HG03060 (cell line): Measurements from ENCODE around the gene MPG.

Experiments
- ATAC-seq: cut with Tn5 transposase; IDR thresholded peaks from one replicate; pipeline ENCODE4 v1.9.1; 2021; ENCODE audit warnings: low read depth, moderate number of reproducible peaks; ENCODE audit not compliant: unreplicated experiment

The MPG gene

DNA sequence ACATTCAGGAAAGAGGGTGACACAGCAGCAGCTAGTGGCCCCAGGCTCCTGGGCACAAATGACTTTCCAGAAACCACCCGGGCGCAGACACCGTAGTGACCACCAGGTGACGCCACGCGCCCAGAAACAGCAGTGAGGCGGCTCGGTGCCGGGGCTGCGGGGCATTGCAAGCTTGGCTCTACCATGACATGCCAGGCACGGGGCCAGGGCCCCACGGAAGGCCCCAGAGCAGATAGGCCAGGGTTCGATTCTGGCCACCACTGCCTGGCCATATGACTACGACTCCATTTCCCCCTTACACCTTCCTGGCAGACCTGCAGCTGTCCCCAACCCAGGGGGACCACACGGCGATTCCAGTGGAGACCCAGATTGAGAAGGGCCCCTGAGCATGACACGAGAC, 12.3 kb upstream of the MPG start:
- no peak for ATAC-seq

GRCh38 chr16:66309-67182, 11.5 kb upstream of the MPG start:
- ATAC-seq = no peak

GRCh38 chr16:67183-67791, 10.7 kb upstream of the MPG start:
- ATAC-seq = no peak

DNA sequence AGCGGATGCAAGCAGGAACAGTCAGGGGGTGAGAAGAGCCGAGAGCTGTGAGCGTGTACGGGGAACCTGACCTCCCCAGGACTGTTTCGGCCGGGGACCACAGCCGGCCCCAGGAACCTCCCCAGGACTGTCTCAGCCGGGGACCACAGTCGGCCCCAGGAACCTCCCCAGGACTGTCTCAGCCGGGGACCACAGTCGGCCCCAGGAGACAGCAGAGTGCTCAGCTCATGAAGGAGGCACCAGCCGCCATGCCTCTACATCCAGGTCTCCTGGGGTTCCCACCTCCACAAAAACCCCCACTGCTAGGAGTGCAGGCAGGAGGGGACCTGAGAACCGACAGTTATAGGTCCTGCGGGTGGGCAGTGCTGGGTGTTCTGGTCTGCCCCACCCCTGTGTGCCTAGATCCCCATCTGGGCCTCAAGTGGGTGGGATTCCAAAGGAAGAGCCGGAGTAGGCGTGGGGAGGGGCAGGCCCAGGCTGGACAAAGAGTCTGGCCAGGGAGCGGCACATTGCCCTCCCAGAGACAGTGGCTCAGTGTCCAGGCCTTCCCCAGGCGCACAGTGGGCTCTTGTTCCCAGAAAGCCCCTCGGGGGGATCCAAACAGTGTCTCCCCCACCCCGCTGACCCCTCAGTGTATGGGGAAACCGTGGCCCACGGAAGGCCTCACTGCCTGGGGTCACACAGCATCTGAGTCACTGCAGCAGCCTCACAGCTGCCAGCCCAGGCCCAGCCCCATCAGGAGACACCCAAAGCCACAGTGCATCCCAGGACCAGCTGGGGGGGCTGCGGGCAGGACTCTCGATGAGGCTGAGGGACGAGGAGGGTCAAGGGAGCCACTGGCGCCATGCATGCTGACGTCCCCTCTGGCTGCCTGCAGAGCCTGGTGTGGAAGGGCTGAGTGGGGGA, 9.9 kb upstream of the MPG start:
- ATAC-seq = no peak

GRCh38 chr16:69181-69580, 8.8 kb upstream of the MPG start:
- ATAC-seq = no peak

GRCh38 chr16:71210-71539, 6.8 kb upstream of the MPG start:
- no peak for ATAC-seq

- ATAC-seq = no peak
These were observed 6.3 kb upstream of the MPG start for GRCh38 chr16:71540-72401.

DNA sequence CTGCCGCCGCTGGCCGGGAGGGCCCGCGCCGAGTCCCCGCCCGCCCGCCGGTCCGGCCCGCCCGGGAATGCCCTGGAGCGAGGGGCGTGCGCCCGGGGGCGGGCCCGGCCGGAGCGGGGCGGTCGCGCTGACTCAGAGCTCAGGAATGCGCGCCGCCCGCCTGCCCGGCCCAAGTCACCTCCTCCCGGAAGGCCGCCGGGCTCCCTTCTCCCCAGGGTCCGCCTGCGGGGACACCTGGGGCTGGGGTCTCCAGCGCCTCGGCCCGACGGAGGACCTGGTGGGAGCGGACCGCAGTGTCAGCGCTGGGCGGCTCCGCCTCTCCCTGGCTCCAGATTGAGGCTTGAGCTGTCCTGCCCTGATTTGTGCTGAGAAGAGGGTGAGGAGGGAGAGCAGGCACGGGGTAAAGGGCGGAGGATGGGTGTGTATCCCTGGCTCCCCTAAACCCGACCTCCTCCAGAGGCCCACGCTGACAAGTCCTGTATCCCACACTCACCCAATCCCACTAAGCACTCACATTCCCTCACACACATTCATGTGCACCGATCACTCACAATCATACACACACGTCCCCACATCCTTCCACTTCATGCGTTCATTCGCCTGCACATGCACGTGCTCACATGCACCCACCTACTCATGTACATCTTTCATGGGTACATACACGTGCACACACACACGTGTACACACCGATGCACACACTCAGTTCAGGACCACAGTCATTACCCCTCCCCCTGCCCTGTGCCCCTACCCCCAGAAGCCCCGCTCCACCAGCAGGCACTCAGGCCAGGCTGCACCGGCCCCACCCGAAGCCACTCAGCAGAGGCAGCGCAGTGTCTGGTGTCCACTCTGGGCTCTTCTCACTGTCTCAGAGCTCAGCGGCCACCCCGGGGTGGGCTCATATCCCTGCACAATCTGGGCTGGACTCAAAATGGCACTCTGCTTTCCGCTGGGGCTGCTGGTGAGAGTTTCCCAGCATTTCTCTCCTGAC, 5.2 kb upstream of the MPG start, which contains the start of gene RHBDF1:
RHBDF1 (minus strand) TSS at position 71 of the 988 bp plus-strand sequence. CDS start 7,616 bp downstream, outside the sequence.
- ATAC-seq = no peak

DNA sequence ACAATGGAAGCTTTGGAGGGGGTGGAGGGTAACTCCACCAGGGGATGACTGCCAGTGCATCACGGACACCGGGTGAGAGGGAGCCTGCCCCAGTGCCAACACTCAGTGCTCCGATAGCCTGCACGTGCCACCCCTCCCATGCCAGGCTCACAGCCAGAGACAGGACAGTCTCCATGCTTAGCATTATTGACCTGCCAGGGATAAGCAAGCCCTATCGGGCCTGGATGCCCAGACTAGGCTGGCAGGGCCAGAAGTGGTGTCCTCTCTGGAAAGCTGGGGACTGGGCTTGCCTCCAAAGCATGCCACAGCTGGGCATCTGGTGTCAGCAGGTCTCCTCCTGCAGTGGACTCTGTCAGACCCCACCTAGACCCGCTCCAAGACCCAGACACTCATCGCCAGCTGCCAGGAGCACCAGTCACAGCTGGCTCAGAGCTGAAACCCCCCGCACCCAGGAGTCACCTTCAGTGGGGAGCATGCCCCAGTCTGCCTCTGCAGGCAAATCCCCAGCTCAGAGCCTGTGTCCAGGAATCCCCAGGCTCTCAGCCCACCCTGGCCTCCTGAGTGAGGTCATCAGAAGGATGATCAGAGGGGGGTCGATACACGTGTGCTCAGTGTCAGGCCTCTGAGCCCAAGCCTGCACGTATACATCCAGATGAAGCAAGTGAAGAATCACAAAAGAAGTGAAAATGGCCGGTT, 3.8 kb upstream of the MPG start:
- no peak for ATAC-seq

GRCh38 chr16:74747-75334, 3.2 kb upstream of the MPG start:
- no peak for ATAC-seq

DNA sequence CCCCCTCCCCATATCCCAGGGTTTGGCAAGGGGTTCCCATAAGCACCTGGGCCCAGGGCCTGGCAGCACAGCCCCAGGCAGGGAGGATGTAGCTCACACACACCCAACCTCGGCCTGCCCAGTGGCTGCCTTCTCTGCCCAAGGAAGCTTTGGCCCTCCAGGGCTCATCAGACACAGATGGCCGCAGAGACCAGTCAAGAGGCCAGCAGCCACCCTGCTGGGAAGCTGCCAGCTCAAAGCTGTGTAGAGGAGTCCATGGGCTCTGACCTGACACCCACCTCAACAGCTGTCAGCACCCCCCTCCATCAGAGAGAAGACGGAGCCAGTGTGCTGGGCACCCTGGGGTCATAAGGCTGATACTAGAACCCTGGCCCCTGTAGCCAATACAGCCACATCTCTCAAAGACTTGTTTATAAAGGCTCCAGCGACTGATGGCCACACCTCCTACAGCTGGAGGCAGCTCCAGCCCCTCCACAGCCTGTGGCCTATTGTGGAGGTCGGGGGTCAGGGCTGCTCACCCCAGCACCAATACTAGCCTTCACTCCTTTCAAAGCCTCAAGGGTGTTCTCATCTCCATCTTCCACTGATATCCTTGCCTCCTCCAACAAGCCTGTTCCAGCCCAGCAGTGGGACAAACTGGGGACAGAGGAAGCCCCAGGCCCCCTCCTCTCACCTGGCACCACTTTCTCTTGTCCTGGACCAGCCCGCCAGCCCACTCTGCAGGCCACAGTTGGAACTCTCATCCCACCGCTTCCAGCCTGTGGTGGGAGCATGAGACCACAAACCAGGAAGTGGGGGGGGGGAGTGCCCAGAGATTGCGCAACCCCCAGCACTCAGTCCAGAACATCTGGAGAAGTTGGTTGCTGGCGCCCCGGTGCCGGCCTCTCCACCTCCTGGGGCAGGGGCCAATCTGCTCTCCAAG, 2.2 kb upstream of the MPG start:
- ATAC-seq = no peak

- no peak for ATAC-seq
These were observed 1.3 kb upstream of the MPG start for GRCh38 chr16:76535-77272.

- no peak for ATAC-seq
These were observed 685 bp upstream of the MPG start for GRCh38 chr16:77273-77806.

GRCh38 chr16:78444-79150, 572 bp downstream of the MPG start:
- ATAC-seq = no peak
